GM23338 (cell line): Measurements from ENCODE around the gene HSDL1.

ENCODE experiments used
- CREB1 ChIP-seq: fragments of 250-450 bp; sonication (Bioruptor Pico); IDR thresholded peaks from 2 replicates; pipeline ENCODE4 v1.5.0; 2020; ENCODE audit warnings: low read depth, mild to moderate bottlenecking, moderate library complexity
- EZH2 ChIP-seq: fragments of 200-600 bp; sonication (generic); IDR thresholded peaks from one replicate; pipeline ENCODE4 v1.8.0; 2017; ENCODE audit warnings: antibody characterized with exemption, mild to moderate bottlenecking, low read depth; ENCODE audit not compliant: unreplicated experiment
- EZH2phosphoT487 ChIP-seq: fragments of 200-600 bp; sonication (generic); IDR thresholded peaks from one replicate; pipeline ENCODE4 v1.8.1; 2018; ENCODE audit warnings: antibody characterized with exemption; ENCODE audit not compliant: unreplicated experiment
- NANOG ChIP-seq: IDR thresholded peaks from 2 replicates; pipeline ENCODE4 v1.6.1; 2016; ENCODE audit warnings: antibody characterized with exemption, borderline replicate concordance
- POLR2AphosphoS5 ChIP-seq: IDR thresholded peaks from 2 replicates; pipeline ENCODE4 v1.6.1; 2016; ENCODE audit warnings: antibody characterized with exemption, low read depth
- STAT1 ChIP-seq: IDR thresholded peaks from one replicate; pipeline ENCODE4 v1.6.1; 2016; ENCODE audit warnings: antibody characterized with exemption; ENCODE audit not compliant: unreplicated experiment
- ZNF331 ChIP-seq: fragments of 250-450 bp; sonication (Bioruptor Pico); IDR thresholded peaks from 2 replicates; pipeline ENCODE4 v1.5.0; 2020; ENCODE audit warnings: low read depth, mild to moderate bottlenecking, moderate library complexity
- TF ChIP-seq, protein P1 (sequence below), 2 experiments: fragments of 200-600 bp in 1 of 2; sonication (generic) in 1 of 2; conservative IDR thresholded peaks; 2 replicates each; pipeline versions ENCODE4 v1.5.1 to v1.6.1; 2016 to 2017; ENCODE audit warnings: antibody characterized with exemption in 2 of 2, low read depth in 2 of 2, mild to moderate bottlenecking in 2 of 2, moderate library complexity in 1 of 2
- TF ChIP-seq, protein P2 (sequence below): IDR thresholded peaks from one replicate; pipeline ENCODE4 v1.6.1; 2018; ENCODE audit warnings: antibody characterized with exemption; ENCODE audit not compliant: unreplicated experiment

DNA sequence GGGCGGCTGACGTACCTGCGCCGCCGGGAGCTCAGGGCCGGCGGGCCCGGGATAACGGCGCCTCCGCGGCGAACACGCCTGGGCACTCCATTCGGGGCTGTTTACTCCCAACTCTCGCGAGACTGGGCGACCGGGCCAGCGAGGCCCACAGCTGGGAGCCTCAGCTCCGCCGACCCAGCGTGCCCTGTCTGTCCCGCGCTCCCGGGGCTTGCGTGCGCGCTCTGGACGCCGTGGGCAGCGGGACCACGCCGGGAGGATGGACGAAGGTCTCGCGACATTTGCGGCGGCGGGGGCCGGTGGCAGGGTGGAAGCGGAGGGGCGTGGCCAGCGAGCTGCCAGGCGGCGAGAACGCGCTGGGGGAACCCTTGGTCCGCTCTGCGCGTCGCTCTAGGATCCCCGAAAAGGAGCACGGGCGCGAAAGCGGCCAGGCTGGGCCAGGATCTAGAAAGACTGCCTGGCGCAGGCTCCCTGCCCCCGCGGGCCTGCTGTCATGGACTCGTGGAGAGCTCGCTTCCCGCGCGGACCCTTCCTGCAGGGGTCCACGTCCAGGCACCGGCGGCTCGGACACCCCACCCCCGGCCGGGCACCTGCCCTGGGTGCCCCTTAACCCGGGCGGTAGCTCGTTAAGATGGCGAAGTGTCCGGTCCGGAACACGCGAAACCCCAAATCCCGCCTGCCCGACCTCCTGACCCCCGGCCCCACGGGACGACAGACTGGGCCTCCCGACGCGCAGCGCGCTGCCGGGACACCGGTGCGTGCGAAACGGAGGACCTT lies 28.1 kb downstream of the HSDL1 start, which contains the start of gene MBTPS1:
- TF ChIP-seq ZNF331 (CRISPR knock-in tag) (no peak), POLR2AphosphoS5 (peak; percentile 82), CREB1 (CRISPR knock-in tag) (peak; percentile 79), NANOG (no peak), EZH2phosphoT487 (no peak), EZH2 (no peak), STAT1 (no peak)
- TF ChIP-seq, protein P1, sequence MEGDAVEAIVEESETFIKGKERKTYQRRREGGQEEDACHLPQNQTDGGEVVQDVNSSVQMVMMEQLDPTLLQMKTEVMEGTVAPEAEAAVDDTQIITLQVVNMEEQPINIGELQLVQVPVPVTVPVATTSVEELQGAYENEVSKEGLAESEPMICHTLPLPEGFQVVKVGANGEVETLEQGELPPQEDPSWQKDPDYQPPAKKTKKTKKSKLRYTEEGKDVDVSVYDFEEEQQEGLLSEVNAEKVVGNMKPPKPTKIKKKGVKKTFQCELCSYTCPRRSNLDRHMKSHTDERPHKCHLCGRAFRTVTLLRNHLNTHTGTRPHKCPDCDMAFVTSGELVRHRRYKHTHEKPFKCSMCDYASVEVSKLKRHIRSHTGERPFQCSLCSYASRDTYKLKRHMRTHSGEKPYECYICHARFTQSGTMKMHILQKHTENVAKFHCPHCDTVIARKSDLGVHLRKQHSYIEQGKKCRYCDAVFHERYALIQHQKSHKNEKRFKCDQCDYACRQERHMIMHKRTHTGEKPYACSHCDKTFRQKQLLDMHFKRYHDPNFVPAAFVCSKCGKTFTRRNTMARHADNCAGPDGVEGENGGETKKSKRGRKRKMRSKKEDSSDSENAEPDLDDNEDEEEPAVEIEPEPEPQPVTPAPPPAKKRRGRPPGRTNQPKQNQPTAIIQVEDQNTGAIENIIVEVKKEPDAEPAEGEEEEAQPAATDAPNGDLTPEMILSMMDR (conservative IDR thresholded peaks at IDR 0.05; ENCODE audit: low read depth in 2 of 2): no peak
- TF ChIP-seq, protein P2, sequence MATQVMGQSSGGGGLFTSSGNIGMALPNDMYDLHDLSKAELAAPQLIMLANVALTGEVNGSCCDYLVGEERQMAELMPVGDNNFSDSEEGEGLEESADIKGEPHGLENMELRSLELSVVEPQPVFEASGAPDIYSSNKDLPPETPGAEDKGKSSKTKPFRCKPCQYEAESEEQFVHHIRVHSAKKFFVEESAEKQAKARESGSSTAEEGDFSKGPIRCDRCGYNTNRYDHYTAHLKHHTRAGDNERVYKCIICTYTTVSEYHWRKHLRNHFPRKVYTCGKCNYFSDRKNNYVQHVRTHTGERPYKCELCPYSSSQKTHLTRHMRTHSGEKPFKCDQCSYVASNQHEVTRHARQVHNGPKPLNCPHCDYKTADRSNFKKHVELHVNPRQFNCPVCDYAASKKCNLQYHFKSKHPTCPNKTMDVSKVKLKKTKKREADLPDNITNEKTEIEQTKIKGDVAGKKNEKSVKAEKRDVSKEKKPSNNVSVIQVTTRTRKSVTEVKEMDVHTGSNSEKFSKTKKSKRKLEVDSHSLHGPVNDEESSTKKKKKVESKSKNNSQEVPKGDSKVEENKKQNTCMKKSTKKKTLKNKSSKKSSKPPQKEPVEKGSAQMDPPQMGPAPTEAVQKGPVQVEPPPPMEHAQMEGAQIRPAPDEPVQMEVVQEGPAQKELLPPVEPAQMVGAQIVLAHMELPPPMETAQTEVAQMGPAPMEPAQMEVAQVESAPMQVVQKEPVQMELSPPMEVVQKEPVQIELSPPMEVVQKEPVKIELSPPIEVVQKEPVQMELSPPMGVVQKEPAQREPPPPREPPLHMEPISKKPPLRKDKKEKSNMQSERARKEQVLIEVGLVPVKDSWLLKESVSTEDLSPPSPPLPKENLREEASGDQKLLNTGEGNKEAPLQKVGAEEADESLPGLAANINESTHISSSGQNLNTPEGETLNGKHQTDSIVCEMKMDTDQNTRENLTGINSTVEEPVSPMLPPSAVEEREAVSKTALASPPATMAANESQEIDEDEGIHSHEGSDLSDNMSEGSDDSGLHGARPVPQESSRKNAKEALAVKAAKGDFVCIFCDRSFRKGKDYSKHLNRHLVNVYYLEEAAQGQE: no peak
